ENCODE results near the gene IMPA2.
A peak's percentile ranks its signal among the peaks of the same experiment; 100 is the strongest.
"Not testable (repeated sequence)": the region's sequence is repeated elsewhere in the genome, so short reads cannot be mapped to it uniquely, and the experiment has no call there.

The IMPA2 gene

GRCh38 chr18:11962597-11962996, 18.7 kb upstream of the IMPA2 start:
- peak; percentile 56 for DNase-seq (ENCODE audit: low spot score)

GRCh38 chr18:11963991-11964484, 17.3 kb upstream of the IMPA2 start:
- no peak for DNase-seq (ENCODE audit: low spot score)

- no peak for DNase-seq (ENCODE audit: low spot score)
Observed at GRCh38 chr18:11969904-11970835, 11.1 kb upstream of the IMPA2 start.

- not testable (repeated sequence) for DNase-seq (ENCODE audit: low spot score)
Observed at GRCh38 chr18:11970836-11971226, 10.5 kb upstream of the IMPA2 start.

GRCh38 chr18:11972371-11973174, 8.7 kb upstream of the IMPA2 start:
- no peak for DNase-seq (ENCODE audit: low spot score)

GRCh38 chr18:11974741-11975325, 6.5 kb upstream of the IMPA2 start:
- DNase-seq (ENCODE audit: low spot score), result no peak

GRCh38 chr18:11975723-11976122, 5.6 kb upstream of the IMPA2 start:
- no peak for DNase-seq (ENCODE audit: low spot score)

GRCh38 chr18:11976315-11977152, 4.8 kb upstream of the IMPA2 start:
- no peak for DNase-seq (ENCODE audit: low spot score)

- DNase-seq (ENCODE audit: low spot score), result no peak
Observed at GRCh38 chr18:11977153-11977466, 4.2 kb upstream of the IMPA2 start.

- DNase-seq (ENCODE audit: low spot score), result no peak
Observed at GRCh38 chr18:11978956-11979355, 2.4 kb upstream of the IMPA2 start.

GRCh38 chr18:11980163-11980493, 1.2 kb upstream of the IMPA2 start:
- no peak for DNase-seq (ENCODE audit: low spot score)

GRCh38 chr18:11980494-11981191, 664 bp upstream of the IMPA2 start:
- peak; percentile 98 for DNase-seq (ENCODE audit: low spot score)

- DNase-seq (ENCODE audit: low spot score), result no peak
Observed at GRCh38 chr18:11981543-11982366, 448 bp downstream of the IMPA2 start.

- DNase-seq (ENCODE audit: low spot score), result no peak
Observed at GRCh38 chr18:11982981-11983380, 1.7 kb downstream of the IMPA2 start.

- DNase-seq (ENCODE audit: low spot score), result no peak
Observed at GRCh38 chr18:11983592-11983991, 2.3 kb downstream of the IMPA2 start.

GRCh38 chr18:11984091-11984490, 2.8 kb downstream of the IMPA2 start:
- no peak for DNase-seq (ENCODE audit: low spot score)

- no peak for DNase-seq (ENCODE audit: low spot score)
Observed at GRCh38 chr18:11985586-11985985, 4.3 kb downstream of the IMPA2 start.

GRCh38 chr18:11986061-11986460, 4.8 kb downstream of the IMPA2 start:
- DNase-seq (ENCODE audit: low spot score), result no peak

- DNase-seq (ENCODE audit: low spot score), result no peak
Observed at GRCh38 chr18:11987527-11987926, 6.2 kb downstream of the IMPA2 start.

- no peak for DNase-seq (ENCODE audit: low spot score)
Observed at GRCh38 chr18:11989174-11989573, 7.9 kb downstream of the IMPA2 start.
